Measurements from ENCODE around the gene CFAP61.

GRCh38 chr20:20017001-20017843 is 35.1 kb upstream of the CFAP61 start, which contains the start of gene NAA20:
- TF ChIP-seq, protein P1, sequence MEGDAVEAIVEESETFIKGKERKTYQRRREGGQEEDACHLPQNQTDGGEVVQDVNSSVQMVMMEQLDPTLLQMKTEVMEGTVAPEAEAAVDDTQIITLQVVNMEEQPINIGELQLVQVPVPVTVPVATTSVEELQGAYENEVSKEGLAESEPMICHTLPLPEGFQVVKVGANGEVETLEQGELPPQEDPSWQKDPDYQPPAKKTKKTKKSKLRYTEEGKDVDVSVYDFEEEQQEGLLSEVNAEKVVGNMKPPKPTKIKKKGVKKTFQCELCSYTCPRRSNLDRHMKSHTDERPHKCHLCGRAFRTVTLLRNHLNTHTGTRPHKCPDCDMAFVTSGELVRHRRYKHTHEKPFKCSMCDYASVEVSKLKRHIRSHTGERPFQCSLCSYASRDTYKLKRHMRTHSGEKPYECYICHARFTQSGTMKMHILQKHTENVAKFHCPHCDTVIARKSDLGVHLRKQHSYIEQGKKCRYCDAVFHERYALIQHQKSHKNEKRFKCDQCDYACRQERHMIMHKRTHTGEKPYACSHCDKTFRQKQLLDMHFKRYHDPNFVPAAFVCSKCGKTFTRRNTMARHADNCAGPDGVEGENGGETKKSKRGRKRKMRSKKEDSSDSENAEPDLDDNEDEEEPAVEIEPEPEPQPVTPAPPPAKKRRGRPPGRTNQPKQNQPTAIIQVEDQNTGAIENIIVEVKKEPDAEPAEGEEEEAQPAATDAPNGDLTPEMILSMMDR (IDR thresholded peaks at IDR 0.05; ENCODE audit: poor library complexity): peak; percentile 55
- TF ChIP-seq EZH2 (IDR thresholded peaks at IDR 0.05; ENCODE audit: borderline replicate concordance) (no peak), EZH2phosphoT487 (IDR thresholded peaks at IDR 0.05; ENCODE audit: low read depth, severe bottlenecking, unreplicated experiment) (no peak)
